ENCODE measurements around the gene SPARCL1.

SPARCL1 gene

DNA sequence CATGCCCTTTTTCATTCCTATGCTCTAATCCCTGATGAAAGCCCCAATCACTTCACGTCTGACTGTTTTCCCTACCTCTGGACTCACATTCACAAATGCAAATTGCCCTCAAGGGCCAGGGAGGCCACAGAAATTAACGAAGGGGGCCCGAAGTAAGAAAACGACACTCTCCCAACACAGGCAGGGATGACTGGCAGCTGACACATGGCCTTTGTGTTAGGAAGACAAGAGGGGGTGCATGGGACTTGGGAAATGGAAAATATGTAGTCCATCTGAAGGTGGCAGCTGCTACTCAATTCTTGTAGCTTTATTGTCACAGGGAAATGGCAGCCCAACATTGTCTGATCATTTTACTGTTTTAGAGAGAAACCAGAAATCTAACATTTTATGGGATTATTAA, 12.3 kb upstream of the SPARCL1 start:
- DNase-seq: no peak

DNA sequence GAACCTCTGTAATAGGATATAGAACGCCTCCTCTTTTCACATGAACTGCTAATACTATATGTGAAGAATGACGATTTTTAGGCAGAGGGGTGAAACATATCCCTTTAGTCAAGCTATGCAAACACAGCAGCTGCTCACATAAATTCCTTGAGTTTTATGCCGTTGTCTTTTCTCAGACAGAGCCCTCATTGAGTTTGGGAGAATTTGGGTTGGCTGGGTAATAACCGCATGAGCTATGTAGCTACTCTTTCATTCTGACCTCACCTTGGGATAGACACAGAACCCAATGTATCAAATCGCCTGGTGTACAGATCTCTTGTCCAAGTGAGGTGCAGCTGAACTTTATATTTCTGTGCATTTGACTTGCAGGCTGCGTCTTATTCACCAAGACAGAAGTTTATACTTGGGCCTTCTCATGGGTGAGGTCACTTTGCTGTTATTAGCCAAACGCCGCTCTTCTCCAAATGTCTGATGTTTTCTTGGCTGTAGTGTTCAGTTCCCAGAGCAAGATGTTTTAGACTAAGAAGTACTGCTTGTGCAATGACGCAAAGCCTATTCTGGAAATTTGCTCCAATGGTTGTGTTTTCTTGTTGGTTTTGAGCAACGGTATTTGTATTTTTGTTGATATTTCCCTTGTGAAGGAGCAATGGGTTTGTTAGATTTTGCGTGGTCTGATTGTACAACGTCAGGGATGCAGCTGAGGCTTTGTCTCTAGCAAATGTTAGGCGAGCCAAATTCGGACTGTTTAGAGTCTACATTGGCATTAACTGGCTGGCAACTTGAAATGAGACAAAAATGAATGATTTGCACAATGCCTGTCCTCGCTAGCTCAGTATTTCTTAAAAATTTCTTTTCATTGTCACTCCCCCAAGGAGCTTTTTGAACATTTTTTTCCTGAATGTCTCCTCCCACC, 11.2 kb upstream of the SPARCL1 start:
- DNase-seq: no peak

DNA sequence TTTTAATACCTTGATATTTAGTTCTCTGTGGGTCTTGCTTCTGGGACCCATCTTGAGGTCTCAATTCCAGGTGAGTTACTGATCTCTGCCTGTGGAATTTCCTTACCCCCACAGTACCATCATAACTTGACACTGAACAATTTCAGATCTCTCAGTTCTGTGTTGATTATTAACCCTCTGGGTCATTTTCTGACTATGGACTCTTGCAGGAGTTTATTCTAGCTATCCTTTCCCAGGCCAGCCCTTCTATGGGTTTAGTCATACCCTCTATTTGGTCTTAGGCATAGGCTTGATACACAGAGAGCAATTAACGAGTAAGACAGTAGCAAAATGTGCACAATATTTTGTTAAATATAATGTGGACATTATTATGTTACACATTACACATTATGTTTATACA, 3.7 kb upstream of the SPARCL1 start:
- DNase-seq: no peak

DNA sequence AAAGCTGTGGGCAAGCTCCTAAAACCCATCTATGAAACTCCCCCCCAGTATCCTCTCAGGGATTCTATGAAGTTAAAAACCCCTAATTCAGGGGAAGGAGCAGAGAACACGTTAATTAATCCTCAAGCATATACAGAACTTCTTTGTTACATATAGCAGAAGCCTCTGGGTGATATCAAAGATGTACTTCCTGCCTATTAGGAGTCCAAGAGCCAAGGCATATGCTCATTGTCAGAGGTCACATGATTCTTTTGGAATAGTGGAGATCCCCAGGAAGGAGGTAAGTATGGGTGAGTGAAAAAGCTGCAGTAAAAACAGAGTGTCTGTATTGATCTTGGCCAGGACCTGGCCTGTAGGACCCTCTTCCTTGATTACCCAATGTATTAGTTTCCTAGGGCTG, 2.9 kb upstream of the SPARCL1 start:
- DNase-seq: no peak

DNA sequence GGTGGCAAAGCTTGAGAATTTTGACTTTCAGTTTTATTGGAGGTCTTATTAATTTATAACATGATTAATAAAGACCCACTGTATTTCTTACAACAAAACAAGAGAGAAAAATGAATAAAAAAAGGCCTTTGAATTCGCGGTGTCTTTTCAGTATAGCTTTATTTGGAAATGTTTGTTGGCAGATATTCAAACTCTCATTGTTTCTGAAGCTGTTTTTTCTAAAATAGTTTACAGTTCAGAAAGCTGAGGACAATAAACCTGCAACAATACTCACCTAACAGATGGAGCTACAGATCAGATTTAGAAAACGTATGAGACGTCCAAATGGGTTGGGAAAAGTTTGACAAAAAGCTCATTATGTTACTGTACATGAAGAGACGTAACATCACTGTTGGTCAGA, 2.4 kb upstream of the SPARCL1 start:
- DNase-seq: no peak

DNA sequence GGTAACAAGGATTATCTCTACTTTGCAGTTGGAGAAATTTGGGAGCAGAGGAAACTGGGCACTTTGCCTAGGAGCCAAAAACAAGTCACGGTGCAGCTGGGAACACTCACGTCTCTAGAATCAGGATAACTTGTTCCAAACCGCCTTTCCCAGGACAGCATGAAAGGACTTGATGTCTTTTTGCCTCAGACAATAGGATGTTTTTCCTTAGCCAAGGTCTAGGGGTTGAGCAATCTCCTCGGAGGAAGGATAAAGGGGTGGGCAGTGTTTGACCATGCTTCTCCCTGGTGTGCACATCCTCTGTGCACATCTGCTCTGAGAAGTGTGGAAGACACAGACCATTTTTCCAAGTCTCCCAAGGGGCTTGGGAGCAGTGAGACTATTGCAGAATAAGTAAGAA, 1.7 kb upstream of the SPARCL1 start:
- no peak for DNase-seq

DNA sequence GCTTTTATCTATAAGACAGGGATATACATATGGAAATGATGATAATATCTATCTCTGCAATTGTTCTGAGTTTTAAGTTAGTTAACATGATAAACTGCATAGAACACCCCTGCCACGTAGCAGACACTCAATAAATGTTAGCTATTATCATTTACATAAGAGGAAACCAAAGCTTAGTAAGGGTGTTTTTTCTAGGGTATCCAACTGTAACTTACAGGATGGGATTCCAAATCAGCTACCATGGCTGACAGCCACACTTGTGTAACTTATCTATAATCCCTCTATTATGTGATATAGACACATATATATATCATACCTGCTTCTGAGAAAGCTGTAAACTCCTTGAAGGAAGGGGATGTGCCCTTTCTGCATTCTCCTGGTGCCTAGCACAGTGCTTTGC, 1.1 kb upstream of the SPARCL1 start:
- no peak for DNase-seq

DNA sequence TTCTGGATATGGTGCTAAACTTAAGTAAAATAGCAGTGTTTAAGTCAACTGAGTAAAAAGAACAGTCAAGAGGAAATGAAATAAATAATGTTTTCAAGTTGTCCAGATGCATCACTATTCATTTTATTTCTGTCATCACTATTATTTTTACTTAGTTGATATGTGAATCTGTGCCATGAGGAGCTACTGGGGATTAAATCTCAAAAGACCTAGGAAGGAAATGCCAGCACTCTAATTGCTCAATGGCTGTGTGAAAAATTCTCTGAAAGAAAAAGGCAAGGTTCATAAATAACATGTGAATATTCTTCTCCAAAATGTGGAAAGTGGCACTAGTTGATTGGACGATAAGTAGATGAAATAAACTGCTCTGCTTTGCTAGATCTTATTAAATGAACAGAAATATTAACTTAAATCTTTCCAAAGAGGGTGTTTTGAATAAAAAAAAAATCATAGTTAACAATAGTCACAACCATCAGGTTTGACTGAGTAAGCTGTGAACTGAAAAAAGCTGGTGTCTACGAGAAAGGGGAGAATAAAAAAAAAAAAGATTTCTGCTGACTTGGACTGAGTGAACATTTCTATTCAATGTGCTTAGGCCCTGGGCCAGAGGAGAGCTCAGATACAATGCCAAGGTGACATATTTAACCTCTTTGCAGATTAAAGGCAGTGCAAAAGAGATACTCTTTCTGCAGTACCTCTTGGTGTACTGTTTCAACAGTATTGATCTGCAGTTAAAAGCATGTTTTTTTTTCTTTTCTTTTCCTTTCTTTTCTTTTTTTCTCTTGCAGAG, 1.6 kb downstream of the SPARCL1 start:
- no peak for DNase-seq

DNA sequence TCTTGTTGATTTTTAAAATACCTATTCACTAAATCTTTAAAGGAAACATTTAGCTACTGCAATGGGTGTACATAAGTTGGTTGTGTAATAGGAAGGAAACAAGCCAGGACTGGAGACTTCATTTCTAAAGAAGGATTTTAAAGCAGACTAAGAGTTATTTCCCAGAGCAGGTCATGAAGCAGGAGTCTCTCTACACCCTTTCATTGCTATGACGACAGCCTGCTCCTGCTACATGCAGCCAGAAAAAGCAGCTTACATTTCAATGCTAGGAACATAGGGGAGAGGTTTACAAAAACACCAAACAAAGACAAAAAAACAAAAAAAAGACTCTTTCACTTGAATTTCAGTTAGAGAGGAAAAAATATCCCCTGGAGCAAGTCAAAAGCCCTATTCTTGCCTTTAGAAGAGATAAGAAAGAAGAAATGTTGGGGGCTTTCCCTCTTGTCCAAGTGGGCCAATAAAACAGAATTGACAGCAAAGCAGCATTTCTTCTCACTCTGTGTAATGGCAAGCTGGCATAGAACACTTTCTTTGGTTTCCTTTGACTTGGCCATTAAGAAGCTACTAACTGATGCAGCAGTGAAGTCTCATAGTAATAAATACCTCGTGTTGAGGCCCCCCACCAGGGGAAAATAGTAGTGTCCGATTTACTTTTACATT, 3.4 kb downstream of the SPARCL1 start:
- DNase-seq: no peak

DNA sequence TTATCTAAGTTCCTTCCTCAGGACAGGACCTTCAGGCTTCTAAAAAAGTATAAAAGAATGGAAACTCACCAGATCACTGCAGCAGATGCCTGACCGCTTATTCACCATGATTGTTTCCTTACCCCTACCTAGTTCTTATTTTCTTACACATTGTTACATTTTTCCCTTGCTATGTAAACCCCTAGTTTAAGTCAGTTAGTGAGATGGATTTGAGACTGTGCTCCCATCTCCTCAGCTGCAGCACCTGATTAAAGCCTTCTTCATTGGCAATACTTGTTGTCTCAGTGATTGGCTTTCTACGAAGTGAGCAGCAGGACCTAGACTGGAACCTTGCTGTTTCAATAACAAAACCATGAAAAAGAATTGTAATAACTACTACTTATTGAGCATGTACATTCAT, 4.7 kb downstream of the SPARCL1 start:
- no peak for DNase-seq

DNA sequence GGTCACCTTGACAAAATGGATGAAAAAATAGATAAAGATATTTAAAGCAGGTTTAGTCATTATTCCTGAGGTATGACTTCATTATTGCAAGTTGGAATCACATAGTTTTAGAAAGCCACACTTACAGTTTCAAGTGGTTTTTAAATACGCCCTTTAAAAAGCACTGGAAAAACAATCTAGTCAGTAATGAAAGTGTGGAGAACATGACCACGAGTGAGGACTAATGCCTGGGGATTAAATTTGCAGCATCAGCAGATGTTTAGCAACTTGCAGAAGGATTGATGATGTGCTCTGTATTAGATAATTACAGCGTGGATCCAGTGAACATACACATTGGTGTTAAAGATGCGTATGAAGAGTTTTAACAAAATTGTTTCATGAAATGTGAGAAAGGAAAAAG, 5.9 kb downstream of the SPARCL1 start:
- DNase-seq: no peak

DNA sequence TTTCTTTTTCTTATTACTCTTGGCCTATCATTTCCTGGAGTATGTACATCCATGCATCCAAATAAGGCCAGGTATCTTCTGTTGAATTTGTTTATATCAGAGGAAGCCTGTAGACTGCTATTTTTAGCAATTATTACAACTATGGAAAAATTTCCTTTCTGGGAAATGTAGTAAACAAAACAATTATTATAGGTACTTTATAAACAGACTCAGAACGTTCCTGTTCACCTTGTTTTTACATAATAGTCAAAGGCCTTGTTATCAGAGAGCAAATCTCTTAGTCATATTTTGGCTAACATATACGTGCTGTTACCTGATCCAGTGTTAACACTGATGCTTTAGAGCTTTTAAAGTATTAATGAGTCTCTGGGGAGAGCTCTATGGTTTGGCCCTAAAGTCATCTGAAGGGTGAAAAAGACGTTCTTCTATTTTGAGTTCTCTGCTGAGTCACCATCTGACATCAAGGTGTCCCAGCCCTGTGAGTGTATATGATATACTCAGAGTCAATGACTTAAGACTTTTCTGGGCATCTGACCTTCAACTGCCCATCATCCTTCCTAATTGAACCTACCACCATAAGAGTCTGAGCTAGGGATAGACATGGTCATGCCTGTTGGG, 7.3 kb downstream of the SPARCL1 start:
- peak; percentile 1 for DNase-seq

DNA sequence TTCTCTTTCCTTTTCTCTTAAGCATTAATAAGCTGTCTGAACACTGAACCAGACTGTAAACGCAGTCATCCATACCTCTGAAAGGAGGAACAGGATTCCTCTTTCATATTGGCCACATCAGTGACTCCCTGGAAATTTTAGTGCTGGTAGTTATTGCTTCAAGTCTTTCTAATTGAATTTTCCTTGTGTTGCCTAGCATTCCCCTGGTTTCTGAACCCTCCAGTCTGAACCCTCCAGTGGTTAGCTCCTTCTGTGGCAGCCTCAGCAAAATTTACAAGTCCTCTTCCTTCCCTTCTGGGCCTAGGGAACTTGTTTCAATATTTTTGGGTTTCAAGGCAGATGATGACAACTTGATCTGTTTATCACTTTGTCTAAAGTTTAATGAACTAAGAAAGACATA, 7.9 kb downstream of the SPARCL1 start:
- DNase-seq: no peak

DNA sequence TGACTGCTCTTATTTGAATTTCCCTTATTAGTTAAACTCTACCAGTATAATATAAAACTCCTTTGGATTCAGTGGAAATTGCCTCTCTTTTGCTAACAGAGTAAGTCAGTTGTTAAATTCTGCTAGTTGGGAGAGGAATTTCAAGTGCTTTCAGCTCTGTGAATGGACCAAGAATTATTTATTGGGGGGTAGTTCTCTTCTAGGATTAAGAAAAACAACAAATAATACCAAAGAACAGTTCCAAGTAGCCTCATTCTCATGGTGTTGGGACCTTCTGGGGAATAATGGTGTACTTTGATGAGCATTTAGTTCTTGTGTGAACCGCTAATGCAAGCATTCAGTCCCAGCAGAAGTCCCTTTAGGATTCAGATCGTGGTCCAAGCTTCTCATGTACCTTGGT, 11.6 kb downstream of the SPARCL1 start:
- no peak for DNase-seq

DNA sequence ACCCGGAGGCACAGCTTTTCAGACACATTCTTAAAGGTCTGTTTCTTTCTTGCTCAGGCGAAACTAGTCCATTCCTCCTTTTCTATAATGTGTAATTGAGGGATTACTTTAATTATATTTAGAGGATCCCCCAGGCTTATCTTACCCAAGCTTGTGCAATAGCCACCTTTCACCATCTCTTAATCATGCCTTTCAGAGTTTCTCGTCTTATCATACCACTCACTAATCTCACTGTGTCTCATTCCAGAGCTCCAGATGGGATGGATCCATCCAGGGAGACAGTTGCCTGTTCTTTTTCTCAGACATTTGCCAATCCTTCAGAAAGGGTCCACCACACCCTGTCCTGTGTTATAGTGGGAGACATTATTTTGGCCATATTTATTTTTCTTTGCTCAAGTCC, 12.5 kb downstream of the SPARCL1 start:
- DNase-seq: no peak

DNA sequence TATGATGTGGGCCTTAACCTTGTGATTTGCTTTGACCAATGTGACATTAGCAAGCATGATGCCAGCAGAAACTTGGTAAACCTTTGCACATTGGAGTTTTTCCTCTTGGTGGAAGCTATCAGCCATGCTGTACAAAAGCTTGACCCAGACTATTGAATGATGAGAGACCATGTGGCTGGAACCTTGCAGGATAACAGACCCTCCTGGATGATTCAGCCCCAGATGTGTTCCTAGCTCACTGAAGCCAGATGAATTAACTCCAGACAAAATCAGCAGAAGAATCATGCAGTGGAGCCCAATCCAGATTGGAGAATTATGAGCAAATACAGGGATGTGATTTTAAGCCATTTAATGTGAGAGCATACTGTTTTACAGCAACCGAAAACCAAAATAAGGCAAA, 16.8 kb downstream of the SPARCL1 start:
- DNase-seq: no peak

DNA sequence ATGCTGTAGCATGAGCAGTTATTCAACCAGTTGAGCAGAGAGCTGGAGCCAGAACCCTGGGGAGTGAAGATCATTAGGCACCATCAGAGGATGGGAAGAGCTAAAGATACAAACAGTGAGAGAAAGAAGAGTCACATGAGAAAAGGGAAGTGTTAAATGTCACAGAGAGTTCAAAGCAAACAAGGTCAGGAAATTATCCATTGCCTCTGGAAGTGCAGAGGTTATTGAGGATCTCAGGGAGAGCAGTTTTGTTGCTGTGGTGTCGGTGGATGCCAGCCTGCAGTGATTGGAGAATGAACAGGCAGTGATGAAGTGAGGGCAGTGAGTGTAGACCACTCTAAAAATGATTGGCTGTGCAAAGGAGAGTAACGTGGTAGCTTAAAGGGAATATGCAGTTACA, 17.7 kb downstream of the SPARCL1 start:
- DNase-seq: no peak

DNA sequence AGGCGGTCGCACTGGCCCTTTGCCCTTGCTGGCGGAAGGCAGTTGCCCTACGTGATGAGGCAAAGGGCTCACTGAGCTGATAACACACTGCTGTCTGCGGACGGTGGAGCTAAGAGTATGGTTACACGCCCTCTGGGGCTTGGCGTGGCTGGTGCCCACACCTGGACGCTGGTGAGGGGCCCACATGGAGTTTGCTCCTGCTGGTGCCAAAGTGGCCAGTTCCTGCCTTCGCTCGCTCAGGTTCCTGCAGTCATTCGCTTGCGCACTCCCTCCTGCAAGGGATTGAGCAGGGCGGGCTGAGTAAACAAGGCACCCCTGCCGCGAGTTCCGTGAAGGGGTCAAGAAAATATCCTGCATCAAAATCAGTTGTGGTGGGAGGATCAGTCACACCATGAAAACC, 18.4 kb downstream of the SPARCL1 start:
- DNase-seq: no peak

DNA sequence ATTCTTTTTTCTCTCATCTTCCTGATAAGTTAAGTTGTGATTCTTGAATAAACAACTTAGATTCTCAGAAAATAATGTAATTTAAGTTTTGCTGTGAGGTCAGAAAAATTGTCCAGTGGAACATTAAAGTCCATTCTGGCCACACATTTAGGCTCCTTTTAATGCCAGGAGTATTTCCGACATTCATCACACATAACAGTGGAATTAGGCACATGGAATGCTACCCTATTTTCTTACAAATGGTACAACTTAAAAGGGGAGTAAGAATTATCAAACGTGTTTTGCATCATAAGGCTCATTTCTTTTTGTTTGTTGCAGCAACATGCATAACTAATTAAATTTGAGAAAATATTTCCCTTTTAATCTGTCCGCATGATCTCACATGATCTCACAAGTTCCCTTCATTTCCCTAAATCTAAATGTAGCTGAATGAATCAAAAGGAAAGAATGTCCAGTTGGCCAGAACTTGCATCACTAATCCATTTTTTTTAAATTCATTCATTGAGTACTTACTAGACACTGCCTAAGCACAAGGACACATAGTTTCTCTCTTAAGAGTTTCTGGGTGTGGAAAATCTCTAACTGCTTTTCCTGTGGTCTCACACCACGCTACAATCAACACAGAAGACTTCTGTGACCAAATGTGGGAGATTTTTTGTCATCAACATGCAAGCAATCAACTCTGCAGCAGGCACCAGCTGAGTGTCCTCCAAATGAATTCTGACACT, 22.0 kb downstream of the SPARCL1 start:
- DNase-seq: no peak

DNA sequence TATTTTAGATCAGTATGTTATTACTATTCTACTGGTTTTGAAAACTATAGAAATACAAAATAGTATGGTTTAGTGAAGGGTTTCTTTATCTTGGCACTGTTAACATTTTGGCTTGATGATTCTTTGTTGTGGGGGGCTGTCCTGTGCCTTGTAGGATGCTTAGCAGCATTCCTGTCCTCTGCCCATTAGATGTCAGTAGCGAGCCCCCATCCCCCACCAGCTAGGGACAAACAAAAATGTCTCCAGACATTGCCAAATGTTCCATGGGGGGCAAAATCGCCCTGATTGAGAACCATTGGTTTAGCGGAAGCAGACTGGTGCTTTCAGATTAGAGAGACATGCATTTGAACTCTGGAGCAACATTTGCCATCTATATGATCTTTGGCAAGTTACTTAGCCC, 23.3 kb downstream of the SPARCL1 start:
- no peak for DNase-seq

DNA sequence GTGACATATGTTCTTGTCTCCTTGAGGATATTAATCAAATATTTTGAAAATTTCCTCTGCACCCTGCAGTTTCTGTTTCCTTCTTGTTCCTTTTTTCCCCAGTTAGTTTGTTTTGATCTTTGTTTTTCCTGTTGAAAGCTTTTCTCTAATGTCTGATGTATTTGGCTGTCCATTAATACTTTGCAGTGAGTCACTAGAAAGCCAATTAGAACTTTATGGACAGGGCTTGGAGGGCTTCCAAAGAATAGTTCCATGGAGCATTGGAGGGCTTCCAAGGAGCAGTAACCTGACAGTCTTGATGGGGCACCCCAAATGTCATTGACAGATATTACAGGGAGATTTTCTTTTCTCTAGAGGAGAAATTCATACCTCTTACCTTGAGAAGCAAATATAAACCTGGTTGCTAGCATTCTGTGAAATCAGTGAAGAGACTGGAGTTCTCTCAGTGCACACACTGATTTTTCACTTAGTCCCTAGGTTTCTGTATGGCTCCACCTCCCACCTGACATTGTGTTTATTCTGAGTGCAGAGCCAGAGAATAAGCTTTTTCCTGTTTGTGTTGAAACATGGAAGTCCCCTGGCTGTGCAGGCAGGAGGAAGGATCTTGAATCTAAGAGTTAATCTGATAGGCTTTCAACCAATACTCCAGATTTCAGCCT, 26.5 kb downstream of the SPARCL1 start:
- DNase-seq: peak; percentile 5

DNA sequence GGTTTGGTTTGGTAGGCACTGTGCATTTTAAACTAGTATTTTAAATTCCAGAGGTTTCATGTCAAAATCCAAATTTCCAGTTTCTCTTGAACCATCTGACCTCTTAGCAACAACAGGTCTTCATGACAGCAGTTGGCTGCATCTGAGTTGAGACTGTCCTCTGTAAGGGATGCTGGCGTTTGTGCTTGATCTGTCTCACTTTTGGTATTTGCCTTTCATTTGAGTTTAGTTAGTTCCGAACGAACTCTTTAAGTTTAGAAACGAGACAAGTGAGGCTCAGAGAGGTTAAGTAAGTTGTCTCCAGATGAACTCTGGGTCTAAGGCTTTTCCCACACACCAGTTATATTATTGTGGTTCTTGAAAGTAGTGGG, 29.1 kb downstream of the SPARCL1 start:
- DNase-seq: no peak
